Heart left ventricle (tissue), 13 donors: ENCODE results near the gene BTN2A1.

Experiments
- CTCF ChIP-seq, 12 donors: fragments of 200-600 bp; sonication (generic) in 4 of 12; IDR thresholded peaks; one replicate each; pipeline versions ENCODE4 v1.5.0 to v1.8.0; 2018 to 2022; ENCODE audit warnings: antibody characterized with exemption in 12 of 12, mild to moderate bottlenecking in 5 of 12
- POLR2A ChIP-seq, 2 donors: fragments of 450-650 bp; IDR thresholded peaks; one replicate each; pipeline ENCODE4 v1.6.1; 2017; ENCODE audit warnings: antibody characterized with exemption in 2 of 2, mild to moderate bottlenecking in 2 of 2, moderate library complexity in 2 of 2
- donor health status: ischemic (EF 13 %, LVEDD 7.1; RV severe dilation, severe dysfunction).
- donor health status: DM: no; HTN: yes; CAD: no.
- donor health status: DM: no; HTN: no; CAD: no.
- donor health status: ischemic (EF 25% LVEDD 6.9; RV normal size, moderate dysfunction).
- donor health status: ischemic (EF 25% LVEDD 5.7; RV mildly dilated, moderate dysfunction).
- donor health status: ischemic (EF 35%, LVEDD 5.7; RV mildly dilated, moderate dysfunction).
- donor health status: nonischemic (EF 11% LVEDD 7.7; RV severe dilation, severe dysfunction).
- donor health status: DM: yes; HTN: yes; CAD: no.
- donor health status: PGD.
- donor health status: ischemic (EF 29% LVEDD 5.4; RV normal size, mild dysfunction).
- donor health status: nonischemic (EF 23%, LVEDD 6.1; RV moderate dilation, normal function).

GRCh38 chr6:26474439-26474881 lies 16.7 kb downstream of the BTN2A1 start:
- TF ChIP-seq POLR2A (IDR thresholded peaks at IDR 0.05) (no peak), CTCF (IDR thresholded peaks at IDR 0.05) (no peak)
